IgD-negative memory B cell (primary cell): ENCODE data around the gene CRTAC1. TPM values are rescaled to one million over a fixed set of nuclear protein-coding genes. Genes with fewer than 3 reads are reported as not detected.
"Not testable (repeated sequence)": the region's sequence is repeated elsewhere in the genome, so short reads cannot be mapped to it uniquely, and the experiment has no call there.

Experiments
- H3K27ac Mint-ChIP-seq, 3 donors: one replicate each; pipeline ENCODE4 v1.8.0; 2020 to 2022; ENCODE audit warnings: mild to moderate bottlenecking in 3 of 3, mixed read lengths in 3 of 3, moderate library complexity in 1 of 3
- H3K27me3 Mint-ChIP-seq: one replicate; pipeline ENCODE4 v1.8.0; 2021; ENCODE audit warnings: mixed read lengths
- H3K36me3 Mint-ChIP-seq: one replicate; pipeline ENCODE4 v1.8.0; 2020; ENCODE audit warnings: mild to moderate bottlenecking, mixed read lengths
- H3K4me1 Mint-ChIP-seq, 3 donors: one replicate each; pipeline ENCODE4 v1.8.0; 2020 to 2022; ENCODE audit warnings: mixed read lengths in 3 of 3, mild to moderate bottlenecking in 1 of 3
- H3K4me3 Mint-ChIP-seq, 4 donors: one replicate each; pipeline ENCODE4 v1.8.0; 2020 to 2022; ENCODE audit warnings: mild to moderate bottlenecking in 4 of 4, mixed read lengths in 4 of 4, moderate library complexity in 3 of 4
- H3K9me3 Mint-ChIP-seq, 3 donors: one replicate each; pipeline ENCODE4 v1.8.0; 2020 to 2021; ENCODE audit warnings: mixed read lengths in 3 of 3, mild to moderate bottlenecking in 1 of 3
- polyA plus RNA-seq: library from polyadenylated mRNA; unstranded; fragments of 300-500 nt; fragmentation: Illumina TruSeq; gene quantifications from one replicate; pipeline ENCODE4 v1.2.3, GENCODE V29; 2021

The CRTAC1 gene
- polyA plus RNA-seq, 1 donor from 2014 or later: not detected

- H3K4me3 Mint-ChIP-seq: no peak overlapping the region
- peaks cover 0 to 7% (median 2%) of the 10 kb centered on the region in 3 donors for H3K9me3 Mint-ChIP-seq
- H3K4me1 Mint-ChIP-seq: peaks cover 0 to 15% (median 6%) of the 10 kb centered on the region in 3 donors
- H3K36me3 Mint-ChIP-seq: no peaks in the 10 kb centered on the region
- no peak overlapping the region for H3K27ac Mint-ChIP-seq
- peaks cover 26% of the 10 kb centered on the region for H3K27me3 Mint-ChIP-seq
These were observed 177.5 kb downstream of the CRTAC1 start for GRCh38 chr10:97852840-97853405.

DNA sequence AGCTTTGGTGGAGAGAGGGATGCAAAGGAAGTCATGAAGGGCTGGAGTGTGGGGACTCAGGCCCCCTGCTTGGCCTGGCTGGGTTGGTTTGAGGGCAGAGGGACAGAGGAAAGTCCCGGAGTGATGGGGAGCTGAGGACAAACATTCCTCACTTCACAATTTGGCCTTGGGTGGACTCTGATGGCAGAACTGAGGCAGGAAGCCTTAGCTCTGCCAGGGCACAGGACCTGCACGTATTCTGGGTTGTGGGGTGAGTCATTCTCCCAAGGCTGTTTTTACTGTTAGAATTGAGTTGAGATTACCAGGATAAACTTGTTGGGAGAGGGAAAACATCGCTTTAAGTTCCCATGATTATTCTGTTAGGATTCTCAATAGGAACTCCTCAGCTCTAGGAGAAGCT, 178.1 kb downstream of the CRTAC1 start:
- Mint-ChIP-seq H3K9me3 (peaks cover 0 to 5% (median 2%) of the 10 kb centered on the region in 3 donors), H3K4me1 (peaks cover 0 to 15% (median 6%) of the 10 kb centered on the region in 3 donors), H3K27me3 (peaks cover 26% of the 10 kb centered on the region), H3K36me3 (no peaks in the 10 kb centered on the region), H3K4me3 (peak overlapping the region in 2 of 4 donors; percentile 47 to 55), H3K27ac (no peak overlapping the region)

DNA sequence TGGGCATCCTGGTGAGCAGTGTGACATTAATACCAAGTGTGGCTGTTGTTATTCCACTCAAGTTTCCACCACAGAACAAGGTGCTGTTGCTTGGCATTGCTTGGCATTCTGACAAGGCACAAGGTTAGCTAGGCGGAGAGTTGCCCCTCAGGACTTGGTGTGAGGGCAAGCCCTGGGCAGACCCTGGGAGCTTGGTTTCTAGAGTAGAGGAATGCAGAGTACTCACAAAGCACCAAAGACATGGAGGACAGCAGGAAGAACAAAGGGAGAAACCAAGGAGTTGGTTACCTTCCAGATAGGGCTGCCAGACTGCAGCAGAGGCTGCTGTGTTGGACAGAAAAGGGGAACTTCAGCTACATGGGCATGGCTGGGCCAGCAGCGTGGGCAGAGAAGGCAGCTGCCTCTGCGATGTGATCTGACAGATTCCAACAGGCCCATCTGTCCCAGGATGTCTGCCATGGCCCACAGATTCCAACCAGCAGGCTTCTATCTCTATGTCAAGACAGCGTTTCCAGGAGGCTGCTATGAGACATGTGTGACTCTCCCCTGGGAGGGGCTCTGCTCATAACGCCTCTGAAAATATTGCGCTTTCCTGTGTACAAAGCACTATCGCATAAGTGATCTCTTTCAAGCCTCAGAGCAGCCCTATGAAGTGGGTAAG, 178.9 kb downstream of the CRTAC1 start:
- H3K27me3 Mint-ChIP-seq: peaks cover 27% of the 10 kb centered on the region
- H3K36me3 Mint-ChIP-seq: no peaks in the 10 kb centered on the region
- no peak overlapping the region for H3K27ac Mint-ChIP-seq
- peaks cover 0 to under 1% (median 0%) of the 10 kb centered on the region in 3 donors for H3K9me3 Mint-ChIP-seq
- H3K4me1 Mint-ChIP-seq: peaks cover 0 to 15% (median 6%) of the 10 kb centered on the region in 3 donors
- H3K4me3 Mint-ChIP-seq: peak overlapping the region in 1 of 4 donors; percentile 55

DNA sequence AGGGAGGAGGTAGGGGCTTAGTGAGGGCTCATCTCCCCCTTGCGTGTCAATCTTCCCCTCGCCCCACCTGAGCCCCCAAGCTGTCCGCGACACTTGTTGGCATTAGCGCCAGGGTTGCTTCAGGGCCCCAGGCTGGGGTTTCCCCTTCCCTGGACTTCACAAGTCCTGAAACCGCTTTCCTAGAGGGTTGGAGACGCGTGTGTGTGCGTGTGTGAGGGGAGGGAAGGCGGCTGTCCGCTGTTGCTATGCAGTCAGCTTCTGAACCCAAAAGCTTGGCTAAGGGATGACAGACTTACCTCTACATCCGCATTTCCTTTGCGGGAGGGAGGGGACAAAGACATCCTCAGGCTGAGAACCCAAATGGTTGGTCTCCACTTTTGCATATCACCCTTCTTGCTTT, 180.0 kb downstream of the CRTAC1 start:
- Mint-ChIP-seq H3K27ac (peak overlapping the region in 2 of 3 donors; percentile 46 to 57), H3K9me3 (no peaks in the 10 kb centered on the region), H3K4me1 (peaks cover 0 to 15% (median 6%) of the 10 kb centered on the region in 3 donors), H3K4me3 (peak overlapping the region; percentile 55 to 89 (median 80)), H3K27me3 (peaks cover 27% of the 10 kb centered on the region), H3K36me3 (no peaks in the 10 kb centered on the region)

DNA sequence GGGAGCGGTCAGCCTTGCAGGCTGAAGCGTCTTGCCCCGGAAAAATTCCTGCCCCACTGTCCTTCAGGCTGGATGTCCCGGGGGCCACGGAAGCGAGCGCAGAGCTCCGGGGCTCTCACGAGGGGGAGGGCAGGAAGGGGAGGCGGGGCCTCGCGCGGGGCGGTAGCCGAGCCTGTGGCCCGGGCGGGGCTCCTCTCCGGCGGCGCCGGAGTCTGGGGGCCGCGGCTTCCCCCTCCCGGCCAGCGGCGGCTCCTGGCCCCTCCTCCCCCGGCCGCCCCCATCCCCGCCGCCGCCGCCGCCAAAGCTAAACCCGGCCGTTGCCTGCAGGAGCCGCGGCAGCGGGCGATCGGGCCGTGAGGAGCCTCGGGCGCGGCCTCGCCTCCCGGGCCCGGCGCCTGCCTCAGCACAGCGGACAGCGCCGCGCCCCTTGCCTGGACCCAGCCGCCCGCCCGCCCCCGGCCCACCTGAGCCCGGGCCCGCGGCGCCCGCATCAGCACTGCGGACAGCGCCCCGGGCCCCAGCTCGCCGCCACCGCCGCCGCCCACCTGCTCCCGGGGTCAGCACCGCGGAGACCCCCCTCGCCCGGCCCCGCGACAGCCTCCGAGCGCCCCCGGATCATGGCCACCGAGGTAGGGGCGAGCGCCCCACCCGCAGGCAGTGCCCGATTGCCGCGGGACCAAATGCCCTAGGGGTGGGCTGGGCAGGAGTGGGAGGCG, 180.6 kb downstream of the CRTAC1 start, which contains the start of gene GOLGA7B:
TSS of gene GOLGA7B (plus strand) at position 157 of the 716 bp plus-strand sequence. CDS start at position 618, 461 bp downstream.
- peaks cover 0 to 15% (median 6%) of the 10 kb centered on the region in 3 donors for H3K4me1 Mint-ChIP-seq
- H3K27ac Mint-ChIP-seq: peak within 1 kb of the TSS in 2 of 3 donors; percentile 46 to 57
- no peaks in the 10 kb centered on the region for H3K36me3 Mint-ChIP-seq
- peaks cover 24% of the 10 kb centered on the region for H3K27me3 Mint-ChIP-seq
- H3K9me3 Mint-ChIP-seq: no peaks in the 10 kb centered on the region
- H3K4me3 Mint-ChIP-seq: peak within 1 kb of the TSS; percentile 65 to 91 (median 86)

GRCh38 chr10:97849103-97849686, 181.2 kb downstream of the CRTAC1 start:
- no peaks in the 10 kb centered on the region for H3K9me3 Mint-ChIP-seq
- H3K4me1 Mint-ChIP-seq: peaks cover 0 to 15% (median 6%) of the 10 kb centered on the region in 3 donors
- no peaks in the 10 kb centered on the region for H3K36me3 Mint-ChIP-seq
- peaks cover 22% of the 10 kb centered on the region for H3K27me3 Mint-ChIP-seq
- H3K27ac Mint-ChIP-seq: no peak overlapping the region
- peak overlapping the region; percentile 65 to 91 (median 86) for H3K4me3 Mint-ChIP-seq

GRCh38 chr10:97844678-97845077, 185.7 kb downstream of the CRTAC1 start:
- no peaks in the 10 kb centered on the region for H3K36me3 Mint-ChIP-seq
- peaks cover 0 to 4% (median 3%) of the 10 kb centered on the region in 3 donors for H3K4me1 Mint-ChIP-seq
- peaks cover 3% of the 10 kb centered on the region for H3K27me3 Mint-ChIP-seq
- peaks cover 0 to 5% (median 0%) of the 10 kb centered on the region in 3 donors for H3K9me3 Mint-ChIP-seq
- H3K27ac Mint-ChIP-seq: no peak overlapping the region
- H3K4me3 Mint-ChIP-seq: no peak overlapping the region

- H3K27me3 Mint-ChIP-seq, H3K27ac Mint-ChIP-seq, H3K9me3 Mint-ChIP-seq, H3K36me3 Mint-ChIP-seq, H3K4me1 Mint-ChIP-seq: not testable (repeated sequence)
- peak overlapping the region in 1 of 4 donors; percentile 38 for H3K4me3 Mint-ChIP-seq
These were observed 186.4 kb downstream of the CRTAC1 start for GRCh38 chr10:97843972-97844371.

DNA sequence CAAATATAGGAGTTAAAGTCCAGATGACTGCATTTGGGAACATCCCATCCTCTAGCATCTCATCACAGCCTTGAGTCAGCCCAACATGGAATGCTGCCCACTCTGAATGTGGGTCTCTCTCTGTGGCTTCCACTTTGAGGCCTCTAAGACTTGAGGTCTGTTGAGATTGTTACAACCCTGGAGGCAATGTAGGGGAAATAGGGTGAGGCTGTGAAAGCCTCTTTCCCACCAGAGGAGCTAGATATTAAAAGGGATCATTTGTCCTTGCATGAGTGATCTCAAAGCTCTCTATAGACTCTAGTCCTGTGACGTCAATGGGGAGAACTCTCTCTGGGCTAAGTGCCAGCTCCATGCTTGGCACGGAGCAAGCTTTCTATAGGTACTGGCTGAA, 187.1 kb downstream of the CRTAC1 start:
- Mint-ChIP-seq H3K4me3 (peak overlapping the region in 1 of 4 donors; percentile 17), H3K27ac (no peak overlapping the region), H3K36me3 (no peaks in the 10 kb centered on the region), H3K9me3 (peaks cover 0 to 5% (median 0%) of the 10 kb centered on the region in 3 donors), H3K4me1 (no peaks in the 10 kb centered on the region), H3K27me3 (peaks cover 1% of the 10 kb centered on the region)

DNA sequence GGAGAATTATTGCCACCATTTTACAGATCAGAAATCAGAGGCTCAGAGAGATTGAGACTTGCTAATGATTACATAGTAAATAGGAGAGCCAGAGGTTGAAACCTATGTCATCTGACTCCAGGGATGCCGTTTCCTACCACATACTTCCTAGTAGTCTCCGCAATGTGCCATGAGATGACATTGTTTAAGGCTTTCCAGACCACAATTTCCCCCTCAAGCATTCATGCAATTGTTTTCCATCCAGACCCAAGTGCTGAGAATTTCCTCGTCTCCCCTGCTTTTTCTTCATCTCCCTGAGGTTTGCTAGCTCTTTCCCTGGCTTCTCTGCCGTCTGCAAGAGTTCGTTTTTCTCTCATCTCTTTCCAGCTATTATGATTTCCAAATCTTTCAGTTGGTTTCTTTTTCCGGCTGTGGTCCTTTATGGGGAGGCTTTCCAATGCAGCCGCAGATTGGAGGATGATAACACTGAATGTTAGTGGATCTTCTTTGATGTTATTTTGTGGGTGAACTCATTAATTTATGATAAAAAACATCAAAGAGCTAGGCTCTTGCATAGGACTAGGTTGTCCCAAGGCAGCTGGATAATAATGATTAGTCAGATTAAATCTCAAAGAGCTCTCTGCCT, 187.7 kb downstream of the CRTAC1 start:
- H3K36me3 Mint-ChIP-seq: no peaks in the 10 kb centered on the region
- peak overlapping the region in 1 of 4 donors; percentile 17 for H3K4me3 Mint-ChIP-seq
- H3K27ac Mint-ChIP-seq: no peak overlapping the region
- peaks cover 1% of the 10 kb centered on the region for H3K27me3 Mint-ChIP-seq
- H3K9me3 Mint-ChIP-seq: peaks cover 0 to 5% (median 0%) of the 10 kb centered on the region in 3 donors
- no peaks in the 10 kb centered on the region for H3K4me1 Mint-ChIP-seq

- H3K36me3 Mint-ChIP-seq, H3K4me3 Mint-ChIP-seq, H3K4me1 Mint-ChIP-seq, H3K9me3 Mint-ChIP-seq, H3K27me3 Mint-ChIP-seq, H3K27ac Mint-ChIP-seq: not testable (repeated sequence)
These were observed 188.3 kb downstream of the CRTAC1 start for GRCh38 chr10:97842114-97842513.

DNA sequence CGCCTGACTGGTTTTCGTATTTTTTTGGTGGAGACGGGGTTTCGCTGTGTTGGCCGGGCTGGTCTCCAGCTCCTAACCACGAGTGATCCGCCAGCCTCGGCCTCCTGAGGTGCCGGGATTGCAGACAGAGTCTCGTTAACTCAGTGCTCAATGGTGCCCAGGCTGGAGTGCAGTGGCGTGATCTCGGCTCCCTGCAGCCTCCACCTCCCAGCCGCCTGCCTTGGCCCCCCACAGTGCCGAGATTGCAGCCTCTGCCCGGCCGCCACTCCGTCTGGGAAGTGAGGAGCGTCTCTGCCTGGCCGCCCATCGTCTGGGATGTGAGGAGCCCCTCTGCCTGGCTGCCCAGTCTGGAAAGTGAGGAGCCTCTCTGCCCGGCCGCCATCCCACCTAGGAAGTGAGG, 189.3 kb downstream of the CRTAC1 start:
- H3K4me1 Mint-ChIP-seq, H3K27me3 Mint-ChIP-seq, H3K4me3 Mint-ChIP-seq, H3K36me3 Mint-ChIP-seq, H3K27ac Mint-ChIP-seq, H3K9me3 Mint-ChIP-seq: not testable (repeated sequence)

- H3K4me1 Mint-ChIP-seq: no peaks in the 10 kb centered on the region
- no peak overlapping the region for H3K4me3 Mint-ChIP-seq
- H3K27me3 Mint-ChIP-seq: peaks cover 7% of the 10 kb centered on the region
- H3K36me3 Mint-ChIP-seq: peaks cover 2% of the 10 kb centered on the region
- no peak overlapping the region for H3K27ac Mint-ChIP-seq
- H3K9me3 Mint-ChIP-seq: peaks cover 0 to 8% (median 2%) of the 10 kb centered on the region in 3 donors
These were observed 192.3 kb downstream of the CRTAC1 start for GRCh38 chr10:97838091-97838490.

DNA sequence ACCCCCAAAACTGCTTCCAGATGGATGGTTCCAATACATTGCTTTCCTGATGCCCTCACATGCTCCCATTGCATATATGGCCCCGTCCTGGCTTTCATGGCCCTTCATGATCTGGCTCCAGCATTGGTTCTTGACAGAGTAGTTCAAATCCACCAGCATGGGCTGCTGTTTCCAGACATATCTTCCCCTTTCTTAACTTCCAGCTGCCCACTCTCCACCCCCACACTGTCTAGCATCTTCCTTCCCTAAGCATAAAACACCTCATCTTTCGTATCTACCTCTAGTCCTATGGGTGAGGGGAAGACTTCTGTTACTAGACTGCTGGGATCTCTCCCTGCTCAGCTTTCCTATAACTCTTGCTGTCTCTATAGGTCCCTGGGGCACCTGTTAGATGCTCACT, 194.0 kb downstream of the CRTAC1 start:
- Mint-ChIP-seq H3K4me1 (no peaks in the 10 kb centered on the region), H3K9me3 (peaks cover 0 to 7% (median 2%) of the 10 kb centered on the region in 3 donors), H3K27ac (no peak overlapping the region), H3K27me3 (peaks cover 9% of the 10 kb centered on the region), H3K4me3 (no peak overlapping the region), H3K36me3 (peaks cover 2% of the 10 kb centered on the region)
